HG02798 (cell line): ENCODE data around the gene SH2D1A.

Source experiments
- ATAC-seq: cut with Tn5 transposase; IDR thresholded peaks from one replicate; pipeline ENCODE4 v1.9.1; 2021; ENCODE audit warnings: mild to moderate bottlenecking; ENCODE audit not compliant: unreplicated experiment, poor library complexity

The SH2D1A gene

GRCh38 chrX:124414281-124414680 is 67.9 kb downstream of the SH2D1A start:
- ATAC-seq, result no peak

- ATAC-seq, result no peak
These were observed 68.9 kb downstream of the SH2D1A start for GRCh38 chrX:124415115-124415800.

GRCh38 chrX:124421898-124422655 is 75.7 kb downstream of the SH2D1A start:
- ATAC-seq, result no peak
